Fibroblast of the aortic adventitia (primary cell): ENCODE results near the gene ZNF774. TPM values are rescaled to one million over a fixed set of nuclear protein-coding genes. Genes with fewer than 3 reads are reported as not detected.
A peak's percentile ranks its signal among the peaks of the same experiment; 100 is the strongest.
"Not testable (repeated sequence)": the region's sequence is repeated elsewhere in the genome, so short reads cannot be mapped to it uniquely, and the experiment has no call there.

Experiments
- DNase-seq: peaks from one replicate; pipeline ENCODE4 v3.0.0-alpha.2; 2010; ENCODE audit warnings: low read depth
- H3K4me3 ChIP-seq: 2 replicates; pipeline ENCODE4 v1.5.1; 2011; ENCODE audit warnings: low read depth, mild to moderate bottlenecking, control low read depth, low read length, moderate library complexity
- CTCF ChIP-seq: IDR thresholded peaks from 2 replicates; pipeline ENCODE4 v1.5.1; 2011; ENCODE audit warnings: mild to moderate bottlenecking, low read length, control low read depth, inconsistent platforms; ENCODE audit not compliant: insufficient read depth
- small RNA-seq: library from RNA; depleted of rRNA; stranded (forward); fragments of <200 nt; gene quantifications from one replicate; pipeline ENCODE3, GENCODE V24; 2012
- total RNA-seq: library from RNA; depleted of rRNA; stranded (reverse); fragments of >200 nt; gene quantifications from 2 replicates; pipeline ENCODE4 v1.2.3, GENCODE V29; 2012; ENCODE audit warnings: low replicate concordance

The ZNF774 gene
- total RNA-seq, 1 donor: 1.4 TPM

- TF ChIP-seq CTCF: no peak
- H3K4me3 ChIP-seq: no peak overlapping the region
These were observed 55.3 kb downstream of the ZNF774 start for GRCh38 chr15:90407336-90407735.

GRCh38 chr15:90407871-90408317, 55.8 kb downstream of the ZNF774 start:
- H3K4me3 ChIP-seq: no peak overlapping the region
- TF ChIP-seq CTCF: no peak
- DNase-seq: peak; percentile 64

More at GRCh38 chr15:90407336-90407735, 55.3 kb downstream of the ZNF774 start:
- DNase-seq: no peak

- no peak overlapping the region for H3K4me3 ChIP-seq
- no peak for DNase-seq
- no peak for TF ChIP-seq CTCF
These were observed 56.6 kb downstream of the ZNF774 start for GRCh38 chr15:90408657-90409056.

GRCh38 chr15:90409587-90409986, 57.5 kb downstream of the ZNF774 start:
- not testable (repeated sequence) for H3K4me3 ChIP-seq, DNase-seq

- not testable (repeated sequence) for H3K4me3 ChIP-seq, DNase-seq
These were observed 58.2 kb downstream of the ZNF774 start for GRCh38 chr15:90410316-90410715.

- no peak for DNase-seq
- H3K4me3 ChIP-seq: no peak overlapping the region
- TF ChIP-seq CTCF: no peak
These were observed 59.1 kb downstream of the ZNF774 start for GRCh38 chr15:90411176-90411575.

Small RNA genes lying within 50 kb of the gene (small RNA-seq; reads per million reads assigned to genes)
- not detected for gene NDUFA3P4

Other genes starting within 250 kb of the ZNF774 start
- 14.3 and 28.6 TPM in 2 replicates for gene IDH2, start 249.8 kb upstream of the ZNF774 start, total RNA-seq
- gene SEMA4B, start 151.0 kb upstream of the ZNF774 start, total RNA-seq: 9.2 and 14.5 TPM in 2 replicates
- 12.8 and 32.3 TPM in 2 replicates for gene CIB1, start 118.3 kb upstream of the ZNF774 start, total RNA-seq
- gene GDPGP1, start 118.1 kb upstream of the ZNF774 start, total RNA-seq: 8.7 and 9.6 TPM in 2 replicates
- gene TTLL13, start 102.7 kb upstream of the ZNF774 start, total RNA-seq: 0.09 TPM in 1 of 2 replicates, not detected in the other
- gene NGRN, start 86.6 kb upstream of the ZNF774 start, total RNA-seq: 67.2 and 76.3 TPM in 2 replicates
- 164 and 289 TPM in 2 replicates for gene IQGAP1, start 36.0 kb downstream of the ZNF774 start, total RNA-seq
- 10.9 and 15.7 TPM in 2 replicates for gene CRTC3, start 177.6 kb downstream of the ZNF774 start, total RNA-seq